WTC11 (cell line): Measurements from ENCODE around the gene LYPD6B. TPM values are rescaled to one million over a fixed set of nuclear protein-coding genes. Genes with fewer than 3 reads are reported as not detected.

Source experiments
- ATAC-seq: fragments of 200-7000 bp; cut with Tn5 transposase; 2 replicates; pipeline ENCODE4 v1.10.0; 2021; ENCODE audit warnings: mild to moderate bottlenecking, moderate library complexity
- CTCF ChIA-PET: fragments of 300-600 bp; sonication (Branson Sonifier 250); formaldehyde crosslinking; loops from one replicate; lab custom pipeline; 2021; ENCODE audit warnings: antibody characterized with exemption; lab: Charles Lee
- POLR2A ChIA-PET: fragments of 350-600 bp; sonication (Branson Sonifier 250); formaldehyde crosslinking; loops from one replicate; lab custom pipeline; 2021; ENCODE audit warnings: antibody characterized with exemption; lab: Charles Lee
- DNase-seq: peaks from one replicate; pipeline ENCODE4 v3.0.0; 2021; ENCODE audit warnings: low spot score
- H3K27ac Mint-ChIP-seq: 2 replicates; pipeline ENCODE4 v1.8.0; 2021; ENCODE audit warnings: mixed read lengths
- H3K27me3 Mint-ChIP-seq: 2 replicates; pipeline ENCODE4 v1.8.0; 2021; ENCODE audit warnings: low read depth, mild to moderate bottlenecking, moderate library complexity, mixed read lengths
- H3K36me3 Mint-ChIP-seq: 2 replicates; pipeline ENCODE4 v1.8.0; 2021; ENCODE audit warnings: mixed read lengths
- H3K4me1 Mint-ChIP-seq: 2 replicates; pipeline ENCODE4 v1.8.0; 2022; ENCODE audit warnings: mixed read lengths
- H3K4me3 Mint-ChIP-seq: 2 replicates; pipeline ENCODE4 v1.8.0; 2021; ENCODE audit warnings: mild to moderate bottlenecking, moderate library complexity, mixed read lengths
- H3K9me3 Mint-ChIP-seq: 2 replicates; pipeline ENCODE4 v1.8.0; 2021; ENCODE audit warnings: mixed read lengths
- ARID4B ChIP-seq: sonication (generic); formaldehyde crosslinking; IDR thresholded peaks from 2 replicates; pipeline ENCODE4 v1.8.0; 2023; ENCODE audit warnings: missing genetic modification reagents, mild to moderate bottlenecking, borderline replicate concordance
- ATF6 ChIP-seq: sonication (generic); formaldehyde crosslinking; IDR thresholded peaks from 2 replicates; pipeline ENCODE4 v1.8.1; 2023; ENCODE audit warnings: mild to moderate bottlenecking, missing genetic modification reagents
- ELF4 ChIP-seq: sonication (generic); formaldehyde crosslinking; IDR thresholded peaks from 2 replicates; pipeline ENCODE4 v1.8.1; 2022; ENCODE audit warnings: low read depth, mild to moderate bottlenecking, moderate library complexity, missing genetic modification reagents
- EMX1 ChIP-seq: fragments of 250-450 bp; sonication (Bioruptor Pico); IDR thresholded peaks from 2 replicates; pipeline ENCODE4 v1.8.0; 2021; ENCODE audit warnings: mild to moderate bottlenecking
- ERG ChIP-seq: fragments of 250-450 bp; sonication (Bioruptor Pico); IDR thresholded peaks from 2 replicates; pipeline ENCODE4 v1.8.0; 2021; ENCODE audit warnings: mild to moderate bottlenecking
- ESRRA ChIP-seq: sonication (generic); formaldehyde crosslinking; IDR thresholded peaks from 2 replicates; pipeline ENCODE4 v1.8.1; 2022; ENCODE audit warnings: mild to moderate bottlenecking, missing genetic modification reagents, borderline replicate concordance
- ETV6 ChIP-seq: sonication (generic); formaldehyde crosslinking; IDR thresholded peaks from 2 replicates; pipeline ENCODE4 v1.8.1; 2022; ENCODE audit warnings: mild to moderate bottlenecking, missing genetic modification reagents
- FOXJ3 ChIP-seq: sonication (generic); formaldehyde crosslinking; IDR thresholded peaks from 2 replicates; pipeline ENCODE4 v1.9.0; 2021; ENCODE audit warnings: missing genetic modification reagents, mild to moderate bottlenecking, borderline replicate concordance
- FOXP1 ChIP-seq: sonication (generic); formaldehyde crosslinking; IDR thresholded peaks from 2 replicates; pipeline ENCODE4 v1.8.0; 2022; ENCODE audit warnings: missing genetic modification reagents, mild to moderate bottlenecking, moderate library complexity, borderline replicate concordance
- GTF2I ChIP-seq: fragments of 250-450 bp; sonication (Bioruptor Pico); conservative IDR thresholded peaks from 2 replicates; pipeline ENCODE4 v1.4.0; 2021; ENCODE audit warnings: mild to moderate bottlenecking
- HMGXB4 ChIP-seq: sonication (generic); formaldehyde crosslinking; IDR thresholded peaks from 2 replicates; pipeline ENCODE4 v1.8.1; 2023; ENCODE audit warnings: mild to moderate bottlenecking, moderate library complexity, missing genetic modification reagents
- JUN ChIP-seq: sonication (generic); formaldehyde crosslinking; IDR thresholded peaks from 2 replicates; pipeline ENCODE4 v1.8.0; 2023; ENCODE audit warnings: mild to moderate bottlenecking, missing genetic modification reagents
- MLX ChIP-seq: sonication (generic); formaldehyde crosslinking; IDR thresholded peaks from 2 replicates; pipeline ENCODE4 v1.8.1; 2023; ENCODE audit warnings: mild to moderate bottlenecking, missing genetic modification reagents, moderate library complexity
- MXD4 ChIP-seq: fragments of 250-450 bp; sonication (Bioruptor Pico); IDR thresholded peaks from 2 replicates; pipeline ENCODE4 v1.8.0; 2021; ENCODE audit warnings: mild to moderate bottlenecking, moderate library complexity, borderline replicate concordance
- PRRX2 ChIP-seq: fragments of 250-450 bp; sonication (Bioruptor Pico); IDR thresholded peaks from 2 replicates; pipeline ENCODE4 v1.8.0; 2021; ENCODE audit warnings: mild to moderate bottlenecking
- RELA ChIP-seq: sonication (generic); formaldehyde crosslinking; IDR thresholded peaks from 2 replicates; pipeline ENCODE4 v1.8.1; 2022; ENCODE audit warnings: missing genetic modification reagents, mild to moderate bottlenecking, borderline replicate concordance
- RORB ChIP-seq: fragments of 250-450 bp; sonication (Bioruptor Pico); IDR thresholded peaks from 2 replicates; pipeline ENCODE4 v1.9.0; 2021; ENCODE audit warnings: mild to moderate bottlenecking
- SMAD4 ChIP-seq: sonication (generic); formaldehyde crosslinking; IDR thresholded peaks from 2 replicates; pipeline ENCODE4 v1.8.0; 2022; ENCODE audit warnings: mild to moderate bottlenecking, missing genetic modification reagents
- ZNF425 ChIP-seq: fragments of 250-450 bp; sonication (Bioruptor Pico); conservative IDR thresholded peaks from 2 replicates; pipeline ENCODE4 v1.9.0; 2021; ENCODE audit warnings: mild to moderate bottlenecking
- ZNF512 ChIP-seq: sonication (generic); formaldehyde crosslinking; IDR thresholded peaks from 2 replicates; pipeline ENCODE4 v1.8.1; 2022; ENCODE audit warnings: missing genetic modification reagents, borderline replicate concordance
- total RNA-seq: library from RNA; stranded (reverse); gene quantifications from 3 replicates; pipeline ENCODE4 v1.2.3, GENCODE V29; 2021

LYPD6B gene
- total RNA-seq, 1 experiment from 2014 or later, result 1.6 TPM

- Mint-ChIP-seq H3K4me1 (no peaks in the 10 kb centered on the region), H3K36me3 (no peaks in the 10 kb centered on the region), H3K4me3 (no peak overlapping the region), H3K9me3 (peaks cover 11% of the 10 kb centered on the region), H3K27me3 (no peaks in the 10 kb centered on the region), H3K27ac (no peak overlapping the region)
- POLR2A ChIA-PET, result no interaction called here
- ATAC-seq (no peak), DNase-seq (no peak)
- TF ChIP-seq ETV6 (CRISPR knock-in tag), result no peak
- no peak for TF ChIP-seq MXD4 (CRISPR knock-in tag)
- no peak for TF ChIP-seq MLX
- TF ChIP-seq ZNF425 (CRISPR knock-in tag), result no peak
- no peak for TF ChIP-seq HMGXB4 (CRISPR knock-in tag)
- TF ChIP-seq RELA, result no peak
- TF ChIP-seq ATF6 (CRISPR knock-in tag), result no peak
- no peak for TF ChIP-seq ERG (CRISPR knock-in tag)
- TF ChIP-seq ZNF512 (CRISPR knock-in tag), result no peak
- no peak for TF ChIP-seq RORB (CRISPR knock-in tag)
- no peak for TF ChIP-seq JUN
- TF ChIP-seq FOXJ3 (CRISPR knock-in tag), result no peak
- no peak for TF ChIP-seq SMAD4 (CRISPR knock-in tag)
- CTCF ChIA-PET, result no interaction called here
These were observed 63.3 kb downstream of the LYPD6B start for GRCh38 chr2:149101818-149102217.

- H3K4me1 Mint-ChIP-seq, result no peaks in the 10 kb centered on the region
- no peak overlapping the region for H3K27ac Mint-ChIP-seq
- ATAC-seq (no peak), DNase-seq (no peak)
- H3K4me3 Mint-ChIP-seq, result no peak overlapping the region
- ChIA-PET CTCF (no interaction called here), POLR2A (no interaction called here)
- H3K27me3 Mint-ChIP-seq, result no peaks in the 10 kb centered on the region
- H3K9me3 Mint-ChIP-seq, result peaks cover 23% of the 10 kb centered on the region
- peaks cover 6% of the 10 kb centered on the region for H3K36me3 Mint-ChIP-seq
- TF ChIP-seq GTF2I (CRISPR knock-in tag) (no peak), ELF4 (CRISPR knock-in tag) (no peak), ESRRA (CRISPR knock-in tag) (no peak), PRRX2 (no peak), ARID4B (no peak), FOXP1 (CRISPR knock-in tag) (no peak), EMX1 (CRISPR knock-in tag) (no peak)
These were observed 64.7 kb downstream of the LYPD6B start for GRCh38 chr2:149103081-149103620.
